GM12878 (cell line): ENCODE measurements around the gene TEF. TPM values are rescaled to one million over a fixed set of nuclear protein-coding genes. Genes with fewer than 3 reads are reported as not detected.

Experiments used
- CBX5 ChIP-seq: sonication (generic); IDR thresholded peaks from 2 replicates; pipeline ENCODE4 v1.6.1; 2016; ENCODE audit warnings: low read depth, moderate library complexity, mild to moderate bottlenecking, inconsistent platforms
- CREB1 ChIP-seq: IDR thresholded peaks from 2 replicates; pipeline ENCODE4 v1.6.1; 2012; ENCODE audit warnings: low read depth, mild to moderate bottlenecking, inconsistent platforms
- CREM ChIP-seq: IDR thresholded peaks from 2 replicates; pipeline ENCODE4 v1.6.1; 2014; ENCODE audit warnings: antibody characterized with exemption, low read depth
- DPF2 ChIP-seq: fragments of 450-650 bp; IDR thresholded peaks from 2 replicates; pipeline ENCODE4 v1.6.1; 2017; ENCODE audit warnings: mild to moderate bottlenecking
- EGR1 ChIP-seq, 2 experiments: IDR thresholded peaks; 1 replicate in 1 of 2; 2 replicates in 1 of 2; pipeline ENCODE4 v1.6.1; 2011 to 2012; ENCODE audit warnings: low read depth in 2 of 2, low read length in 2 of 2, borderline replicate concordance in 1 of 2, mild to moderate bottlenecking in 1 of 2, moderate library complexity in 1 of 2
- IRF3 ChIP-seq: fragments of 450-650 bp; IDR thresholded peaks from 2 replicates; pipeline ENCODE4 v1.6.1; 2014; ENCODE audit warnings: mild to moderate bottlenecking
- MEF2A ChIP-seq: IDR thresholded peaks from 2 replicates; pipeline ENCODE4 v1.6.1; 2011; ENCODE audit warnings: low read depth, mild to moderate bottlenecking, low read length, moderate library complexity; ENCODE audit not compliant: insufficient read depth
- MEF2B ChIP-seq: fragments of 450-650 bp; IDR thresholded peaks from 2 replicates; pipeline ENCODE4 v1.6.1; 2018; ENCODE audit warnings: mild to moderate bottlenecking, moderate library complexity; ENCODE audit not compliant: partially characterized antibody, poor library complexity, severe bottlenecking
- MXI1 ChIP-seq: fragments of 150-350 bp; IDR thresholded peaks from 2 replicates; pipeline ENCODE4 v1.6.1; 2011; ENCODE audit warnings: low read depth, mild to moderate bottlenecking, inconsistent platforms, low read length, improper control_type of control experiment
- NR2F1 ChIP-seq: fragments of 450-650 bp; conservative IDR thresholded peaks from 2 replicates; pipeline ENCODE4 v1.6.1; 2017; ENCODE audit warnings: mild to moderate bottlenecking
- PBX3 ChIP-seq: IDR thresholded peaks from 2 replicates; pipeline ENCODE4 v1.6.1; 2011; ENCODE audit warnings: mild to moderate bottlenecking, low read depth, low read length, moderate library complexity; ENCODE audit not compliant: insufficient replicate concordance
- PML ChIP-seq: IDR thresholded peaks from 2 replicates; pipeline ENCODE4 v1.6.1; 2012; ENCODE audit warnings: low read length, inconsistent platforms
- POLR2AphosphoS2 ChIP-seq: IDR thresholded peaks from 2 replicates; pipeline ENCODE4 v1.6.1; 2011; ENCODE audit warnings: low read depth, mild to moderate bottlenecking, low read length, improper control_type of control experiment, moderate library complexity
- RAD51 ChIP-seq: fragments of 450-650 bp; IDR thresholded peaks from 2 replicates; pipeline ENCODE4 v1.6.1; 2016; ENCODE audit warnings: moderate library complexity, mild to moderate bottlenecking, inconsistent platforms
- RELA ChIP-seq: fragments of 450-650 bp; IDR thresholded peaks from 2 replicates; pipeline ENCODE4 v1.8.0; 2014; ENCODE audit warnings: borderline replicate concordance; ENCODE audit not compliant: partially characterized antibody
- RELB ChIP-seq: fragments of 450-650 bp; IDR thresholded peaks from 2 replicates; pipeline ENCODE4 v1.6.1; 2017; ENCODE audit warnings: low read depth, mild to moderate bottlenecking, moderate library complexity
- RFX5 ChIP-seq: IDR thresholded peaks from 2 replicates; pipeline ENCODE4 v1.6.1; 2011; ENCODE audit warnings: low read depth, low read length, improper control_type of control experiment
- SP1 ChIP-seq: IDR thresholded peaks from one replicate; pipeline ENCODE4 v1.6.1; 2011; ENCODE audit warnings: low read depth, low read length
- USF1 ChIP-seq: IDR thresholded peaks from 2 replicates; pipeline ENCODE4 v1.6.1; 2011; ENCODE audit warnings: borderline replicate concordance, low read depth, mild to moderate bottlenecking, moderate library complexity, mixed read lengths, low read length; ENCODE audit not compliant: insufficient read depth; ENCODE audit errors: extremely low read length
- YY1 ChIP-seq: IDR thresholded peaks from 2 replicates; pipeline ENCODE4 v1.6.1; 2011; ENCODE audit warnings: low read depth, mild to moderate bottlenecking, low read length
- polyA plus RNA-seq, 11 experiments: library from polyadenylated mRNA; depleted of rRNA in 4 of 11; unstranded in 6 of 11; stranded (reverse) in 5 of 11; fragments of >200 nt; fragmentation: Nextera tagmentation in 4 of 11; fragmentation: Illumina TruSeq in 1 of 11; extraction: Ambion mirVana in 4 of 11; extraction: Trizol in 1 of 11; gene quantifications; 1 replicate in 1 of 11; 2 replicates in 10 of 11; pipeline versions ENCODE4 v1.2.1 to v1.2.3, GENCODE V29; 2011 to 2016; ENCODE audit warnings: inconsistent platforms in 2 of 11, missing spikeins in 2 of 11, low read depth in 1 of 11
- total RNA-seq, 4 experiments: library from RNA; depleted of rRNA in 3 of 4; stranded (reverse); fragments of >200 nt in 3 of 4; fragmentation: Illumina TruSeq in 1 of 4; extraction: Trizol in 1 of 4; gene quantifications; 2 replicates each; pipeline versions ENCODE4 v1.2.1 to v1.2.3, GENCODE V29; 2013 to 2021
- TF ChIP-seq, protein P1 (sequence below): fragments of 450-650 bp; IDR thresholded peaks from 2 replicates; pipeline ENCODE4 v1.6.1; 2017; ENCODE audit warnings: mild to moderate bottlenecking

TEF gene
- total and polyA plus RNA-seq, 10 of the 15 experiments (the other 5 are each of a cell fraction or from before 2014, with no cell fraction given), result 0.23 to 4.9 (median 3.2) TPM

DNA sequence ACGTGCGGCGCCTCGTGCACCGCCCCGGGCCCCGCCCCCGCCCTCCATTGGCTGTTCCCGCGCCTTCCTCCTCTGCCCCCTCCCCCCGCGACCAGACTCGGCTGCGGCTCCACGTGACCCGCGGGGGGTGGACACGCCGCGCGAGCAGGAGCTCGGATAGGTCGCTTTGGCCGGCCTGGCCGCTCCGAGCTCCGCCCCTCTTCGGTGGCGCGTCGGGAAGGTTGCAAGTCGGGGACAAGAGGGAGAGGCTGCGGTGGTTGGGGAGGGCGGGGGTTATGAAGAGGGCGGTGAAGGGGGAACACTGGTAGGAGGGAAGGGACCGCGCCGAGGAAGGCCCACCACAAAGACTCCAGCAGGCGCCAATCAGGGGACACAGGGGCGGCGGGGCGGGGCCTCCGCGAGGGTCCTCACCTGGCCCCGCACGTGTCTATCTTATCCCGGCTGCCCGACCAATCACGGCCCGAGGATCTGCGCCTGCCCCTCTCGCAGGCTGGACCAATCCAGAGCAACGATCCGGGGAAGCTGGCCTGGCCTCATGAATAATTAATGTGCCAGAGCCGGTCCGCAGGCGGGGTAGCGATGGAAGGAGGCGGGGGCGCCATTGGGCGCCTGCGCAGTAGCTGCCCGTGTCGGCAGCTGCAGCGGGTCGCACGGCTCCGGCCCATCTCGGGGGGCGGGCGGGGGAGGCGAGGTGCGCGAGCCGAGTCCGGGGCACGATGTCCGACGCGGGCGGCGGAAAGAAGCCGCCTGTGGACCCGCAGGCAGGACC, at the start of gene TEF (continued):
- TF ChIP-seq MEF2A (no peak), MEF2B (peak; percentile 97), IRF3 (0 out of 2 replicates have a peak, but pooled peaks have one; percentile 34), USF1 (peak; percentile 94), RFX5 (0 out of 2 replicates have a peak, but pooled peaks have one; percentile 20), RELA (peak; percentile 45), SP1 (peak; percentile 71), CBX5 (no peak), RELB (0 out of 2 replicates have a peak, but pooled peaks have one; percentile 13), PBX3 (peak; percentile 31), RAD51 (peak; percentile 87), YY1 (peak; percentile 15; the same call in 1 of the 2 replicates), NR2F1 (no peak), PML (no peak), POLR2AphosphoS2 (no peak), MXI1 (peak; percentile 9), DPF2 (peak; percentile 39; the same call in 1 of the 2 replicates), EGR1 (IDR thresholded peaks at IDR 0.05; ENCODE audit: borderline replicate concordance in 1 of 2, low read depth in 2 of 2, low read length in 2 of 2) (peak in 1 of 2 experiments; percentile 49; a peak in 1 of 3 replicates), CREB1 (peak; percentile 36), CREM (peak; percentile 31)
- TF ChIP-seq, protein P1, sequence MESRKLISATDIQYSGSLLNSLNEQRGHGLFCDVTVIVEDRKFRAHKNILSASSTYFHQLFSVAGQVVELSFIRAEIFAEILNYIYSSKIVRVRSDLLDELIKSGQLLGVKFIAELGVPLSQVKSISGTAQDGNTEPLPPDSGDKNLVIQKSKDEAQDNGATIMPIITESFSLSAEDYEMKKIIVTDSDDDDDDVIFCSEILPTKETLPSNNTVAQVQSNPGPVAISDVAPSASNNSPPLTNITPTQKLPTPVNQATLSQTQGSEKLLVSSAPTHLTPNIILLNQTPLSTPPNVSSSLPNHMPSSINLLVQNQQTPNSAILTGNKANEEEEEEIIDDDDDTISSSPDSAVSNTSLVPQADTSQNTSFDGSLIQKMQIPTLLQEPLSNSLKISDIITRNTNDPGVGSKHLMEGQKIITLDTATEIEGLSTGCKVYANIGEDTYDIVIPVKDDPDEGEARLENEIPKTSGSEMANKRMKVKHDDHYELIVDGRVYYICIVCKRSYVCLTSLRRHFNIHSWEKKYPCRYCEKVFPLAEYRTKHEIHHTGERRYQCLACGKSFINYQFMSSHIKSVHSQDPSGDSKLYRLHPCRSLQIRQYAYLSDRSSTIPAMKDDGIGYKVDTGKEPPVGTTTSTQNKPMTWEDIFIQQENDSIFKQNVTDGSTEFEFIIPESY, result no peak
